Parathyroid adenoma (tissue), 2 donors: Measurements from ENCODE around the gene ZNF268.

Source experiments
- H2AFZ ChIP-seq: fragments of 300-600 bp; sonication (generic); one replicate; pipeline ENCODE4 v1.7.0; 2017; ENCODE audit warnings: antibody characterized with exemption, mild to moderate bottlenecking
- H3K27ac ChIP-seq: fragments of 300-600 bp; sonication (generic); one replicate; pipeline ENCODE4 v1.7.0; 2017
- H3K27me3 ChIP-seq: fragments of 300-600 bp; sonication (generic); one replicate; pipeline ENCODE4 v1.7.0; 2017; ENCODE audit warnings: low read length; ENCODE audit not compliant: control insufficient read depth, insufficient read depth
- H3K36me3 ChIP-seq: fragments of 300-600 bp; sonication (generic); one replicate; pipeline ENCODE4 v1.7.0; 2017; ENCODE audit warnings: low read length; ENCODE audit not compliant: control insufficient read depth, insufficient read depth
- H3K4me1 ChIP-seq: fragments of 300-600 bp; sonication (generic); one replicate; pipeline ENCODE4 v1.7.0; 2017; ENCODE audit warnings: control low read depth
- H3K4me2 ChIP-seq: fragments of 300-600 bp; sonication (generic); one replicate; pipeline ENCODE4 v1.7.0; 2017; ENCODE audit warnings: low read length
- H3K4me3 ChIP-seq: fragments of 300-600 bp; sonication (generic); one replicate; pipeline ENCODE4 v1.7.0; 2017; ENCODE audit warnings: low read depth, low read length
- H3K79me2 ChIP-seq: fragments of 300-600 bp; sonication (generic); one replicate; pipeline ENCODE4 v1.7.0; 2017; ENCODE audit warnings: control low read depth
- H3K9ac ChIP-seq: fragments of 300-600 bp; sonication (generic); one replicate; pipeline ENCODE4 v1.7.0; 2017; ENCODE audit warnings: mild to moderate bottlenecking
- H3K9me3 ChIP-seq: fragments of 300-600 bp; sonication (generic); one replicate; pipeline ENCODE4 v1.7.0; 2017; ENCODE audit warnings: low read length; ENCODE audit not compliant: control insufficient read depth
- CTCF ChIP-seq: fragments of 300-600 bp; sonication (generic); IDR thresholded peaks from one replicate; pipeline ENCODE4 v1.7.0; 2017; ENCODE audit warnings: antibody characterized with exemption, mild to moderate bottlenecking
- donor health status: primary hyperparathyroidism.

ZNF268 gene

GRCh38 chr12:133181238-133181959 is at the start of gene ZNF268:
Gene ZNF268 (plus strand): TSS chr12:133181495. CDS start chr12:133181998, 503 bp downstream.
- TF ChIP-seq CTCF, result peak; percentile 42
- no peaks in the 10 kb centered on the region for H3K27me3 ChIP-seq
- H2AFZ ChIP-seq, result peak within 1 kb of the TSS; percentile 64
- no peaks in the 10 kb centered on the region for H3K9me3 ChIP-seq
- peak within 1 kb of the TSS; percentile 96 for H3K4me3 ChIP-seq
- no peaks in the 10 kb centered on the region for H3K4me1 ChIP-seq
- no peaks in the 10 kb centered on the region for H3K79me2 ChIP-seq
- H3K27ac ChIP-seq, result no peak within 1 kb of the TSS
- no peak within 1 kb of the TSS for H3K9ac ChIP-seq
- peak within 1 kb of the TSS; percentile 69 for H3K4me2 ChIP-seq
- no peaks in the 10 kb centered on the region for H3K36me3 ChIP-seq

GRCh38 chr12:133135747-133136146 is 45.5 kb upstream of the ZNF268 start:
- no peaks in the 10 kb centered on the region for H3K36me3 ChIP-seq

GRCh38 chr12:133145981-133146380 is 35.3 kb upstream of the ZNF268 start:
- H3K4me3 ChIP-seq, result no peak overlapping the region
- no peak overlapping the region for H3K9ac ChIP-seq
- peaks cover under 1% of the 10 kb centered on the region for H3K36me3 ChIP-seq
- H3K4me2 ChIP-seq, result no peak overlapping the region
- no peak for TF ChIP-seq CTCF
- no peaks in the 10 kb centered on the region for H3K4me1 ChIP-seq
- no peaks in the 10 kb centered on the region for H3K79me2 ChIP-seq
- H3K27ac ChIP-seq, result no peak overlapping the region
- H3K27me3 ChIP-seq, result no peaks in the 10 kb centered on the region
- H3K9me3 ChIP-seq, result no peaks in the 10 kb centered on the region
- no peak overlapping the region for H2AFZ ChIP-seq

More at GRCh38 chr12:133135747-133136146, 45.5 kb upstream of the ZNF268 start:
- Histone ChIP-seq H3K4me3 (no peak overlapping the region), H3K9me3 (no peaks in the 10 kb centered on the region), H3K27ac (no peak overlapping the region), H3K4me2 (no peak overlapping the region), H3K27me3 (no peaks in the 10 kb centered on the region), H3K79me2 (no peaks in the 10 kb centered on the region), H2AFZ (no peak overlapping the region), H3K4me1 (no peaks in the 10 kb centered on the region), H3K9ac (no peak overlapping the region)
- no peak for TF ChIP-seq CTCF

- Histone ChIP-seq H3K4me2 (no peak overlapping the region), H3K27me3 (no peaks in the 10 kb centered on the region), H2AFZ (no peak overlapping the region), H3K4me1 (no peaks in the 10 kb centered on the region), H3K4me3 (no peak overlapping the region), H3K9me3 (peaks cover 10% of the 10 kb centered on the region), H3K79me2 (no peaks in the 10 kb centered on the region), H3K36me3 (peaks cover 8% of the 10 kb centered on the region), H3K27ac (no peak overlapping the region), H3K9ac (no peak overlapping the region)
- TF ChIP-seq CTCF, result no peak
These were observed 25.1 kb upstream of the ZNF268 start for GRCh38 chr12:133156125-133156690.
